22Rv1 (cell line): Measurements from ENCODE around the gene DAG1.
"Not testable (repeated sequence)": the region's sequence is repeated elsewhere in the genome, so short reads cannot be mapped to it uniquely, and the experiment has no call there.

Experiments used
- H3K27ac ChIP-seq: fragments of 450-650 bp; 2 replicates; pipeline ENCODE4 v1.5.1; 2017
- CTCF ChIP-seq: fragments of 450-650 bp; IDR thresholded peaks from 2 replicates; pipeline ENCODE4 v1.5.1; 2017; ENCODE audit warnings: mild to moderate bottlenecking
- ZFX ChIP-seq: fragments of 450-650 bp; IDR thresholded peaks from 2 replicates; pipeline ENCODE4 v1.6.1; 2017; ENCODE audit warnings: antibody characterized with exemption, borderline replicate concordance

Gene DAG1

GRCh38 chr3:49493901-49494300 lies 23.8 kb downstream of the DAG1 start:
- no peak overlapping the region for H3K27ac ChIP-seq
- TF ChIP-seq ZFX (no peak), CTCF (no peak)

- no peak for TF ChIP-seq ZFX
- TF ChIP-seq CTCF, result no peak
- H3K27ac ChIP-seq, result no peak overlapping the region
Measured at GRCh38 chr3:49495023-49495422, 25.0 kb downstream of the DAG1 start.

- H3K27ac ChIP-seq, result not testable (repeated sequence)
Measured at GRCh38 chr3:49496845-49497244, 26.8 kb downstream of the DAG1 start.

GRCh38 chr3:49497606-49498005 lies 27.5 kb downstream of the DAG1 start:
- no peak for TF ChIP-seq ZFX
- no peak for TF ChIP-seq CTCF
- H3K27ac ChIP-seq, result no peak overlapping the region

- no peak for TF ChIP-seq CTCF
- no peak overlapping the region for H3K27ac ChIP-seq
Measured at GRCh38 chr3:49498239-49498638, 28.2 kb downstream of the DAG1 start.

GRCh38 chr3:49498648-49499047 lies 28.6 kb downstream of the DAG1 start:
- H3K27ac ChIP-seq, result no peak overlapping the region
- no peak for TF ChIP-seq CTCF
- TF ChIP-seq ZFX, result no peak

- TF ChIP-seq ZFX (no peak), CTCF (no peak)
- no peak overlapping the region for H3K27ac ChIP-seq
Measured at GRCh38 chr3:49500205-49500731, 30.2 kb downstream of the DAG1 start.
